HG03378 (cell line): ENCODE results near the gene FMN2.

Source experiments
- ATAC-seq: cut with Tn5 transposase; IDR thresholded peaks from one replicate; pipeline ENCODE4 v1.9.1; 2021; ENCODE audit warnings: mild to moderate bottlenecking, moderate library complexity; ENCODE audit not compliant: unreplicated experiment

Gene FMN2

DNA sequence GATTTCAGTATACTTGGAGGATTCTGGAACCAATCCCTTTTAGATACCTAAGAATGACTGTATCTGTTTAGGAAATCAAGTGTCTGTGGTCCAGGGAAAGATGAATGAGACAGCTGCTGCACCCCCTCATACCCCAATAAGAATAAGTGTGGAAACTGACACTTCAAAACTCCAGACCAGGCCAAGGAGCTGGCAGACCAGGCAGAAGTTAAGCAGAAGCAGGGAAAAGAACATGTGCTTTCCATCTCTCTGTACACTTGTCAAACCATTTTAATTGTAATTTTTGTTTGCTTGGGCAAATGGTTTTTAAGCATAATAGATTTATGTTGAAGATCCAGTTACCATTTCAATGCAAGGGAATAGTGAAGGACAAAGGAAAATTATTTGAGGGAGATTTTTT is 420.1 kb downstream of the FMN2 start:
- ATAC-seq, result no peak

DNA sequence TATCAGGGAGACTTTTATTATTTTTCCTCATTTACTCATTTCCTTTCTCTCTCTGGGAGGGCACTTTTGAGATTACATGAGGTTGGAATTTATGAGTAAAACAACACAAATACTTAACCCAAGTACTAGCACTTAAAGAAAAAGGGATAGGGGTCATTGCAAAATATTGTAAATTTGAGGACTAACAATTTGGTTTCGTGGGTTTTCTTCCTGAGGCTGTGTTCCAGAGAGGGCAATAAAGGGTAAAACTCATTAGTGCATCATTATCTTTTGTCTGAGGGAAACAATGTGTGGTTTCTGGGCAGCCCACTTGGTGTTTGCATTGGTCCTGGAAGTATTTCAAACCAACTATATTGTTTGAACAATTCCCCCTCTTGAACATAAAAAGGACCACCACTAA is 423.8 kb downstream of the FMN2 start:
- no peak for ATAC-seq

DNA sequence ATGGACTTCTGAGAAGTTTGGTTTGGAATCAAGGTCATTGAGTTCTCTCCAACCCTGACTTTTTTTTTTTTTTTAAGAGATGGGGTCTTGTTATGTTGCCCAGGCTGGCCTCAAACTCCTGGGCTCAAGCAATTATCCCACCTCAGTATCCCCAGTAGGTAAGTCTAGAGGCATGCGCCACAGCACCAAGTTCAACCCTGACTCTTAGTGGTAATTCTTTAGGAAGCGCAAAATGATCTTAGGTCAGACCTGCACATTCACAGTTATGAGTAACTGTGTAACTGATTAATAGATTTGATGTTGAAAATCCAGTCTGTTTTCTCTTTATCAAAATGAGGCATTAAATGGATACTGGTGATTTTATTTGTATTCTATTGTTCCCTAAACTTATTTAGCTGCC is 424.4 kb downstream of the FMN2 start:
- ATAC-seq, result no peak

DNA sequence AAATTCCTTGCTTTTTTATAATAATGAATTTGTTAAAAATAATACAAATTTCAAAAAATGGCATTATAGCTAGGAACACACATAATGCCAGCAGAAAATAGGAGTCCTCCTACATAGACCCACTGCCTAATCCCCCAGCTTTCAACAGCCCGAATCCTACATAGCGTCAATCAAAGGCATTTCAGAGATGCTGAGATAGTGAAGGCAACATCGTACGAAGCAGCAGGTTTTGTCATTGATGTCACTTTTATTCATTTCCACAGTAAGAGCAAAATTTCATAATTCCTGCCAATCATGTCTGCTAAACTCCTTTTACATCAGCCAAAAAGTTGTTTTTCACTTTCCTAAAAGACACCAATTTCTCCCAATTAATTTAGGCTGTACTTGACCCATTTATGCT is 426.2 kb downstream of the FMN2 start:
- no peak for ATAC-seq

DNA sequence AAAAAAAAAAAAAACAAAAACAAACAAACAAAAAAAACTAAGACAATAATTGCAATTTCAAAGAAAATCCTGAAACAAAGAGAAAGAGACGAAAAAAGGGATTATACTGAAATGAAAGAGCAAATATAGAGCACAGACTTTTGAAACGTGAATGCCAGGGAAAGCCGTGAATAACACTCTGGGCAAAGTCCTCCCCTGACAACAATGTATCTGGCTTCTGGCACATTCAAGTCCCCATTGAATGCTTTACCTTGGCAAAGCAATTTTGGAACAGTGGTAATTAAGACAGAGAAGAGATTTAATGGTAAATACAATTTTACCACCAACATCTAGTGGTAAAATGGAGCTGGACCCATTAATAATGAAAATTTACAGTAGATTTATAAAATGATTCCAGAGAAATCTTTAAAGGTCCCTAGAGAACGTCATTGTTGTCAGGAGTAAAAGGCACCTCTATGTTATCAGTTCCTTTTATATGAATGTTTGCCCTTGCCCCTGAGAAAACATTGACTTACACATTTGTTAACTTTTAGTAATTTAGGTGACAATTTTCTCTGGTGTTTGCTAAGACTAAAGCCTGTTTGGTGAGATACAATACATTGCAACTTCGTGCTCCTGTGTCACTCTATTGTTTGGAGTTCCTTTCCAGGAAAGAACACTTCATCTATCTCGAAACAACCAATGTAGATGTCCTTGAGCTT is 430.6 kb downstream of the FMN2 start:
- no peak for ATAC-seq

DNA sequence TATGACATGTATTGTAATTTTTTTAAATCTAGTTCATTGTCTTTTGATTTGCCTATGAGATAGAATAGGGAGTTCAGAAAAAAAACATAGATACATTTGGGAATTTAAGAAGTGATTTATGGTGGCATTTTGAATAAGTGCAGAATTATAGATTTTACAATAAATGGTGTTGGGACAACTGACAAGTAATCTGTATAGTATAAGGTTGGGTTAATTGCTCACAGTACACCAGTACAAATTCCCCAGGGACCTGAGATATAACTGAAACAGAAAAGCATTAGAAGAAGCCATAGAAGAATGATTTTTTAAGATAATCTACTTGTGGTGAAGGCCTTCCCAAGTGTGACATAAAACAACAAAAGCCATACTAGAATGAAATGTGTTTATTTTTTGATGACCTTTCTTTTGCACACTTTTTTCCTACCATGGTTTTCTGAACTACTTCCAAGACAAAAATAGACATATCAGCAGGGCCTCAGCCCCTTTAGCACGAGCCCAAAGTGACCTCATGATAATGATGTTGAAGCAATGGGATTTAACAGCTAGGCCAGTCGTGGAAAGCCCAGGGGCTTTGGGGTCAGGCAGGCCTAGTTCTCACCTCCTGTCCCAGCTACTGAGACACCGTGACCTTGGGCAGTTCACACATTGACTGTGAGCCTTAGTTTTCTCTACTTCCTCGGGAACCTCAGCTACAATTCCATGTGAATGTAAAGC is 432.8 kb downstream of the FMN2 start:
- ATAC-seq, result no peak
